ENCODE results near the gene MYL9. TPM values are rescaled to one million over a fixed set of nuclear protein-coding genes. Genes with fewer than 3 reads are reported as not detected.

The MYL9 gene
- total RNA-seq, 1 experiment from 2014 or later, result 49.3 TPM

DNA sequence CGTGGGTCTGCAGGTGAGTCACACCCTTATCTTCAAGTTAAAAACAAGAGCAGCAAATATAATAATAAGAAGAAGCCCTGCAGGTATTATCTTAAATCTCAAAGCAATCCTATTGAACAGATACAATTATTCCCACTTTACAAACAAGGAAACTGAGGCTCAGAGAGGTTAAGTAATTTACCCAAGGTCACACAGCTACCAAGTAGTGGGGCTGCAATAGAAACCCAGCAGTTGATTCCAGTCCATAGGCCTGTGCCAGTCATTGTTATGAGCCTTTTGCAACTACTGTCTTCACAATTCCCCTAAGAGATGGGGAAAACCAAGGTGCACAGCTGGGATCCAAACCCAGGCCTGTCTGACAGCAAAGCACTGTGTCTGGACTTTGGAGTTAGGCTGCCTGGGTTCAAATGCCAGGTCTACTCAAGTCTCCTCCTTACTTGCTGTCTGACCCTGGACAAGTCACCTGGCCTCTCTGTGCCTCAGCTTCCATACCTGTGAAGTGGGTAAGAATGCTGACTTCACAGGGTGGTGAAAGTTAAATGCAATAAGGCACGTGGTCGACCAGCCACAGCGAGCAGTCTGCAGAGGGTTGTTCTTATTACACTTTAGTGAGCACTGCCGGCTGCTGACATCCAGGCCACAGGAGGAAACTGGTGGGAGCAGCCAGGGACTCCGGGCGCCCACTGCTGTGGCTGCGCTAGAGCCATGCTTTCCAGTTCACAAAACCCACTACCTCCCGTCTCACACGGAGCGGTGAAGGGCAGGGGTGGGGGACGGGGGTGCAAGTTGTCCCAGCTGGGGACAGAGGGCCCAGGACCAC lies 6.1 kb downstream of the MYL9 start:
- ChIA-PET POLR2A (no interaction called here), RAD21 (ENCODE audit: low non-redundant PET in 1 of 2, low total read pairs in 2 of 2, uncharacterized antibody in 2 of 2, unreplicated experiment in 2 of 2) (no interaction called here), CTCF (interaction anchor here (0.6 kb wide), 1 partner anchor 31 kb away, joined by 3 read pairs; no protein-coding TSS in a partner anchor)
- Histone ChIP-seq H3K27ac (ENCODE audit: low read depth, low read length) (no peak overlapping the region), H3K9ac (ENCODE audit: low read length) (no peak overlapping the region), H3K79me2 (ENCODE audit: insufficient read depth, low read length) (peaks cover 4% of the 10 kb centered on the region; the same call in 1 of the 2 replicates), H3K4me1 (ENCODE audit: control insufficient read depth in 1 of 2, insufficient read depth in 2 of 2, low read length in 2 of 2) (peaks cover 0 to 9% of the 10 kb centered on the region in 2 experiments; a peak in 3 of 4 replicates), H3K27me3 (ENCODE audit: insufficient read depth, low read length) (no peaks in the 10 kb centered on the region), H3K4me3 (replicated peaks in 1 of 2; ENCODE audit: low read depth in 1 of 2, low read length in 2 of 2) (no peak overlapping the region), H3K4me2 (ENCODE audit: low read length) (no peak overlapping the region), H3K9me3 (ENCODE audit: control insufficient read depth in 1 of 2, insufficient read depth in 1 of 2, low read depth in 1 of 2, low read length in 2 of 2) (no peaks in the 10 kb centered on the region), H4K20me1 (ENCODE audit: insufficient read depth) (no peaks in the 10 kb centered on the region), H2AFZ (ENCODE audit: low read depth, low read length, poor library complexity, severe bottlenecking) (no peak overlapping the region), H3K9me2 (ENCODE audit: insufficient read depth) (no peaks in the 10 kb centered on the region), H3K36me3 (ENCODE audit: control insufficient read depth in 1 of 2, insufficient read depth in 2 of 2, low read length in 2 of 2) (peaks cover 0 to 5% of the 10 kb centered on the region in 2 experiments; a peak in 1 of 4 replicates)
- TF ChIP-seq, protein P1, sequence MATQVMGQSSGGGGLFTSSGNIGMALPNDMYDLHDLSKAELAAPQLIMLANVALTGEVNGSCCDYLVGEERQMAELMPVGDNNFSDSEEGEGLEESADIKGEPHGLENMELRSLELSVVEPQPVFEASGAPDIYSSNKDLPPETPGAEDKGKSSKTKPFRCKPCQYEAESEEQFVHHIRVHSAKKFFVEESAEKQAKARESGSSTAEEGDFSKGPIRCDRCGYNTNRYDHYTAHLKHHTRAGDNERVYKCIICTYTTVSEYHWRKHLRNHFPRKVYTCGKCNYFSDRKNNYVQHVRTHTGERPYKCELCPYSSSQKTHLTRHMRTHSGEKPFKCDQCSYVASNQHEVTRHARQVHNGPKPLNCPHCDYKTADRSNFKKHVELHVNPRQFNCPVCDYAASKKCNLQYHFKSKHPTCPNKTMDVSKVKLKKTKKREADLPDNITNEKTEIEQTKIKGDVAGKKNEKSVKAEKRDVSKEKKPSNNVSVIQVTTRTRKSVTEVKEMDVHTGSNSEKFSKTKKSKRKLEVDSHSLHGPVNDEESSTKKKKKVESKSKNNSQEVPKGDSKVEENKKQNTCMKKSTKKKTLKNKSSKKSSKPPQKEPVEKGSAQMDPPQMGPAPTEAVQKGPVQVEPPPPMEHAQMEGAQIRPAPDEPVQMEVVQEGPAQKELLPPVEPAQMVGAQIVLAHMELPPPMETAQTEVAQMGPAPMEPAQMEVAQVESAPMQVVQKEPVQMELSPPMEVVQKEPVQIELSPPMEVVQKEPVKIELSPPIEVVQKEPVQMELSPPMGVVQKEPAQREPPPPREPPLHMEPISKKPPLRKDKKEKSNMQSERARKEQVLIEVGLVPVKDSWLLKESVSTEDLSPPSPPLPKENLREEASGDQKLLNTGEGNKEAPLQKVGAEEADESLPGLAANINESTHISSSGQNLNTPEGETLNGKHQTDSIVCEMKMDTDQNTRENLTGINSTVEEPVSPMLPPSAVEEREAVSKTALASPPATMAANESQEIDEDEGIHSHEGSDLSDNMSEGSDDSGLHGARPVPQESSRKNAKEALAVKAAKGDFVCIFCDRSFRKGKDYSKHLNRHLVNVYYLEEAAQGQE (IDR thresholded peaks at IDR 0.05; ENCODE audit: low read depth), result no peak
- TF ChIP-seq CBX3 (IDR thresholded peaks at IDR 0.05; ENCODE audit: low read depth) (no peak), RAD21 (IDR thresholded peaks at IDR 0.05; ENCODE audit: low read depth) (no peak), EZH2 (IDR thresholded peaks at IDR 0.05) (no peak)
- TF ChIP-seq, protein P2, sequence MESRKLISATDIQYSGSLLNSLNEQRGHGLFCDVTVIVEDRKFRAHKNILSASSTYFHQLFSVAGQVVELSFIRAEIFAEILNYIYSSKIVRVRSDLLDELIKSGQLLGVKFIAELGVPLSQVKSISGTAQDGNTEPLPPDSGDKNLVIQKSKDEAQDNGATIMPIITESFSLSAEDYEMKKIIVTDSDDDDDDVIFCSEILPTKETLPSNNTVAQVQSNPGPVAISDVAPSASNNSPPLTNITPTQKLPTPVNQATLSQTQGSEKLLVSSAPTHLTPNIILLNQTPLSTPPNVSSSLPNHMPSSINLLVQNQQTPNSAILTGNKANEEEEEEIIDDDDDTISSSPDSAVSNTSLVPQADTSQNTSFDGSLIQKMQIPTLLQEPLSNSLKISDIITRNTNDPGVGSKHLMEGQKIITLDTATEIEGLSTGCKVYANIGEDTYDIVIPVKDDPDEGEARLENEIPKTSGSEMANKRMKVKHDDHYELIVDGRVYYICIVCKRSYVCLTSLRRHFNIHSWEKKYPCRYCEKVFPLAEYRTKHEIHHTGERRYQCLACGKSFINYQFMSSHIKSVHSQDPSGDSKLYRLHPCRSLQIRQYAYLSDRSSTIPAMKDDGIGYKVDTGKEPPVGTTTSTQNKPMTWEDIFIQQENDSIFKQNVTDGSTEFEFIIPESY (IDR thresholded peaks at IDR 0.05; ENCODE audit: extremely low read depth, insufficient replicate concordance, low read length), result no peak
- ATAC-seq, result no peak
- intact Hi-C loops (cut with micrococcal nuclease), result no loop called here
- BruUV-seq (replicated peaks), result no TSS peak
- no peak for DNase-seq (ENCODE audit: low read depth, low spot score)

All from HCT116 (cell line).